Hepatocyte (in vitro differentiated cells): Measurements from ENCODE around the gene HDX.

Experiments used
- EZH2 ChIP-seq: fragments of 200-600 bp; sonication (generic); IDR thresholded peaks from 2 replicates; pipeline ENCODE4 v1.6.1; 2016; ENCODE audit warnings: antibody characterized with exemption, mild to moderate bottlenecking, borderline replicate concordance
- EZH2phosphoT487 ChIP-seq: fragments of 200-600 bp; sonication (generic); IDR thresholded peaks from one replicate; pipeline ENCODE4 v1.6.1; 2018; ENCODE audit warnings: antibody characterized with exemption, mild to moderate bottlenecking, low read depth, moderate library complexity; ENCODE audit not compliant: unreplicated experiment, severe bottlenecking
- TF ChIP-seq, protein P1 (sequence below): fragments of 200-600 bp; sonication (generic); IDR thresholded peaks from 2 replicates; pipeline ENCODE4 v1.5.1; 2016; ENCODE audit warnings: antibody characterized with exemption, mild to moderate bottlenecking; ENCODE audit not compliant: poor library complexity

DNA sequence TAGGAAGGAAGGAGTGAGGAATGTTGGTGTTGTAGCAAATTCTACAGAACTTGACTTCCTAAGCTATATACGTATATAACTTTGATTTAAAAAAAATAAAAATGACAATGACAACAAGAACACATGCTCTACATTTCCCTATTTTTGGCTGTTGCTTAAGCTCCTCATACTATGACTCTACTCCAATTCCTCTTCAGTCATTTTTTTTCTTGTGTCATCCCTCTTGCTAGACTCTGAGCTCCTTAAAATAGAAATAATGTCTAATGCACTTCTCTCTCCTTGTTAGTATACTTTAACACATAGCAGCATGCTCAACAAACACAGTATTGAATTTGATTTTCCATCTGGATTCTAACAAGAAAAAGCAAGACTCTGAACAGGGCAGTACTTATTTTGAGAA lies 144.0 kb downstream of the HDX start:
- TF ChIP-seq, protein P1, sequence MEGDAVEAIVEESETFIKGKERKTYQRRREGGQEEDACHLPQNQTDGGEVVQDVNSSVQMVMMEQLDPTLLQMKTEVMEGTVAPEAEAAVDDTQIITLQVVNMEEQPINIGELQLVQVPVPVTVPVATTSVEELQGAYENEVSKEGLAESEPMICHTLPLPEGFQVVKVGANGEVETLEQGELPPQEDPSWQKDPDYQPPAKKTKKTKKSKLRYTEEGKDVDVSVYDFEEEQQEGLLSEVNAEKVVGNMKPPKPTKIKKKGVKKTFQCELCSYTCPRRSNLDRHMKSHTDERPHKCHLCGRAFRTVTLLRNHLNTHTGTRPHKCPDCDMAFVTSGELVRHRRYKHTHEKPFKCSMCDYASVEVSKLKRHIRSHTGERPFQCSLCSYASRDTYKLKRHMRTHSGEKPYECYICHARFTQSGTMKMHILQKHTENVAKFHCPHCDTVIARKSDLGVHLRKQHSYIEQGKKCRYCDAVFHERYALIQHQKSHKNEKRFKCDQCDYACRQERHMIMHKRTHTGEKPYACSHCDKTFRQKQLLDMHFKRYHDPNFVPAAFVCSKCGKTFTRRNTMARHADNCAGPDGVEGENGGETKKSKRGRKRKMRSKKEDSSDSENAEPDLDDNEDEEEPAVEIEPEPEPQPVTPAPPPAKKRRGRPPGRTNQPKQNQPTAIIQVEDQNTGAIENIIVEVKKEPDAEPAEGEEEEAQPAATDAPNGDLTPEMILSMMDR: no peak
- no peak for TF ChIP-seq EZH2phosphoT487
- no peak for TF ChIP-seq EZH2
